H4 (cell line): ENCODE results near the gene ADK. TPM values are rescaled to one million over a fixed set of nuclear protein-coding genes. Genes with fewer than 3 reads are reported as not detected.

Source experiments
- DNase-seq: peaks from one replicate; pipeline ENCODE4 v3.0.0-alpha.2; 2015; ENCODE audit warnings: low spot score
- total RNA-seq: library from RNA; depleted of rRNA; stranded (reverse); fragments of >200 nt; shearing (Covaris generic); gene quantifications from 2 replicates; pipeline ENCODE4 v1.2.3, GENCODE V29; 2014

The ADK gene
- total RNA-seq, 1 experiment from 2014 or later, result 33.5 TPM

DNA sequence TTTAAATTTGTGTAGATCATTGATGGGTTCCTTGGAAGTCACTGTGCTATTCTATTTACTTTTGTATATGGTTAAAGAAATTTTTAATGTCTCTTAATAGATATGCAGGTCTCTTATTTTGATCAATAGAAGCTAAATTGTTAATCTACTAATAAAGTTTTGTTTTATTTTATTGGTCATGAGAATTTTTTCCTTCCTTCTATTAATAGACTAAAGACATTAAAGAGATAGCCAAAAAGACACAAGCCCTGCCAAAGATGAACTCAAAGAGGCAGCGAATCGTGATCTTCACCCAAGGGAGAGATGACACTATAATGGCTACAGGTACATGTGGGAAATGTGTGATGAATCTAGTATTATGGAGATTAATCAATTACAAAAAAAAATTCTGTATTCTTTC, 449.1 kb downstream of the ADK start:
- DNase-seq, result no peak

GRCh38 chr10:74602576-74602975, 451.6 kb downstream of the ADK start:
- DNase-seq, result no peak

GRCh38 chr10:74610299-74610698, 459.3 kb downstream of the ADK start:
- DNase-seq, result no peak

DNA sequence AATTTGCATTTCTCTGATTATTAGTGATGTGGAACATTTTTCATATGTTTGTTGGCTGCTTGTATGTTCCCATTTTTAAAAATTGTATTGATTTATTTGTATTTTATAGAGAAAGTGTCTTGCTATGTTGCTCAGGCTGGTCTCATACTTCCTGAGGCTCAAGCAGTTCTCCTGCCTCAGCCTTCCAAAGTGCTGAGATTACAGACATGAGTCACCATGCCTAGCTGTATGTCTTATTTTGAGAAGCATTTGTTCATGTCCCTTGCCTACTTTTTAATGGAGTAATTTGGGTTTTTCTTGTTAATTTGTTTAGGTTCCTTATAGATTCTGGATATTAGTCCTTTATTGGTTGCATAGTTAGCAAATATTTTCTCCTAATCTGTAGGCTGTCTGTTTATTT, 461.2 kb downstream of the ADK start:
- DNase-seq, result no peak

DNA sequence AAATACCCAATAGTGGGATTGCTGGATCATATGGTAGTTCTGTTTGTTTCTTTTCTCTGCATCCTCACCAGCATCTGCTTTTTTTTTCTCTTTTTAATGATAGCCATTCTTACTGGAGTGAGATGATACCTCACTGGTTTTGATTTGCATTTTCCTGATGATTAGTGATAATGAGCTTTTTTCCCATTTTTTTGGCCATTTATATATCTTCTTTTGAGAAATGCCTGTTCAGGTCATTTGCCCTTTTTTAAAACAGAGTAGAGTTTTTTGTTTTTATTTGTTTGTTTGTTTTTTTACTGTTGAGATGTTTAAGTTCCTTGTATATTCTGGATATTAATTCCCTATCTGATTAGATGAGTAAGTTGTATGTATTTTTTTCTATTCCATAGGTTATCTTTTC, 469.6 kb downstream of the ADK start:
- no peak for DNase-seq

- DNase-seq, result no peak
Measured at GRCh38 chr10:74623786-74624185, 472.8 kb downstream of the ADK start.

DNA sequence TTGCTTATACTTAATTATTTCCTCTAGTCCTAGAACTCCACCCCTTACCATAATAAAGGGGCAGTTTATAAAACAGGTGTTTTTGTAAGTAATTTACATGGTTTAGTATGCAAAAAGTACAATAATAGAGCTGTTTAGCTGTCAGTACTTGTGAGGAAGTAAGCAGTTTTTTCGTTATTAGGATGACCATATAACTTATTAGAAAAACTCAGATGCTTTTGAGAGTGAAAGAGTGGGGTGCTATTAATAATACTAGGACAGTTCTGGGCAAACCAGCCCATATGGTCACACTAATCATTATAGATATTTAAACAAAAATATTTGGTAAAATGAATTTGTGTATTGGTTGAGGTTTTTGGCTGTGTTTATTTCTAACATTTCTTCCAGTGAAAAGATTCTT, 473.5 kb downstream of the ADK start:
- DNase-seq, result no peak

DNA sequence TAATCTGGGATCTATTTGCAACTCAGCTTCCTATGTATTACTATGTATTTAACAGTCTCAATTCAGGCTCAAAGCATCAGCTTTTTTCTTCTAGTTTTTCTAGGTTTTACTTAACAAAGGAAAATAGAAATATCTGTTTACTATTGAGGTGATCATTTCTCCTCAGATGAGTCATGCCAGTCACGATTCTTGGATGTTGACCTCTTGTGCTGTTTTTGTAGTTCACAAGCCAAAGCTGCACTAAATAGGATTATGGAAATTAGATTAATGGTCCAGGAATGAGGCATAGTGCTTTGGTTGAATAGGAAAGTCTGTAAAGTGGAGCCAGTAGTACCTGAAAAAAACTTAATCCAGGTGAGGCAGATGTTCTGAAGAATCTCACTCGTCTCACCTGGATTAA, 477.1 kb downstream of the ADK start:
- no peak for DNase-seq

GRCh38 chr10:74634995-74635536, 484.0 kb downstream of the ADK start:
- DNase-seq, result no peak

DNA sequence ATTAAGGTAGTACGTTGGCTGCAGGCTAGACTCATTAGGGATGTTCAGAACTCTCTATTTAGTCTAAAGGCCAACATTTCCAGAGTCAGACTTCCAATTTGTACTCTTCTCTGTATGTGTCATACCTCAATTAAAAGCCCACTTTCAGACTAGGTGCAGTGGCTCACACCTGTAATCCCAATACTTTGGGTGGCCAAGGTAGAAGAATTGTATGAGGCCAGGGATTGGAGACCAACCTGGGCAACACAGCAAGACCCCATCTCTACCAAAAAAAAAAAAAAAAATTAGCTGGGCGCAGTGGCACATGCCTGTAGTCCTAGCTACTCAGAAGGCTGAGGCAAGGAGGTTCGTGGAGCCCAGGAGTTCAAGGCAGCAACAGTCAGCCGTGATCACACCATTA, 484.6 kb downstream of the ADK start:
- DNase-seq, result no peak

- DNase-seq, result no peak
Measured at GRCh38 chr10:74637685-74638084, 486.7 kb downstream of the ADK start.

- DNase-seq, result no peak
Measured at GRCh38 chr10:74640134-74640921, 489.3 kb downstream of the ADK start.

GRCh38 chr10:74641659-74642058, 490.6 kb downstream of the ADK start:
- no peak for DNase-seq

DNA sequence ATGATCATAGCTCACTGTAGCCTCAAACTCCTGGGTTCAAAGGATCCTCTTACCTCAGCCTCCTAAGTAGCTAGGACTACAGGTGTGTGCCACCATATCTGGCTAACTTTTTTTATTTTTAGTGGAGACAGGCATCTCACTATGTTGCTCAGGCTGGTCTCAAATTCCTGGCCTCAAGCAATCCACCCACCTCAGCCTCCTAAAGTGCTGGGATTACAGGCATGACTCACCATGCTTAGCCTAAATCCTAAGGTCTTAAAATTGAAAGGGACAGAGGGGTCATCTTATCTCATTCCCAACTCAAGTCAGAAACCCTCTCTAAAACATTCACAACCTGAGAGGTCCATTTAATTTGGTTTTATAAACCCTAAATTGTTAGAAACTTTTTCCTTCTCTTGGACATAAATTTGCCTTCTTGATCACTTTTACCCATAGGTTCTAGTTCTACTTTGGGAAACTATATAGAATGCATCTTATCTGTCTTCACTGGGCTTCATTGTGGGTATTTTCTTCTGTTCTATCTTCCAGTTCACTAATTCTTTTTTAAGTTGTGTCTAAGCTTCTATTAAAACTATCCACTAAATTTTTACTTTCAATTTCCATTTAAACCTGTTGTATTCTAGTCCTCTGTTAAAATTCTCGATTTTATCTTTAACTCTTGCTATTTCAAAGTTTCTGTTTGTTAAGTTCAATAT, 492.0 kb downstream of the ADK start:
- DNase-seq, result no peak

DNA sequence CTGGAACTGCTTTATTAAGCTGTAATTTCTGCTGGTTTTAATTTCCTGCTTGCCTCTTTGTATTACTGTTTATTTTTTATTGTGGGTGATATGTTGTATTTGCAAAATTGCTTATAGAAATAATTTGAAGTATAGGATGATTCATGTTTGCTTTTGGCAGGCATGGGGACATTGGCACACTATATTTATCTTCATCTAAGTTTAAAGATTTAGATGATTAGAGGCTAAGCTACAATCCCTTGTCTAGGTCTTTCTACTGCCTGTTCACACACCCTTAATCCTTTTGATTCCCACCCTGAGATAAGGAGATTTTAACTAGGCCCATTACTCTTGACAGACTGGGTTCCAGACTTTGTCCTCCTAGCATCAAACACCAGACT, 492.6 kb downstream of the ADK start:
- no peak for DNase-seq

- DNase-seq, result no peak
Measured at GRCh38 chr10:74644738-74645137, 493.7 kb downstream of the ADK start.

- no peak for DNase-seq
Measured at GRCh38 chr10:74645692-74646091, 494.7 kb downstream of the ADK start.

- no peak for DNase-seq
Measured at GRCh38 chr10:74650613-74651012, 499.6 kb downstream of the ADK start.

DNA sequence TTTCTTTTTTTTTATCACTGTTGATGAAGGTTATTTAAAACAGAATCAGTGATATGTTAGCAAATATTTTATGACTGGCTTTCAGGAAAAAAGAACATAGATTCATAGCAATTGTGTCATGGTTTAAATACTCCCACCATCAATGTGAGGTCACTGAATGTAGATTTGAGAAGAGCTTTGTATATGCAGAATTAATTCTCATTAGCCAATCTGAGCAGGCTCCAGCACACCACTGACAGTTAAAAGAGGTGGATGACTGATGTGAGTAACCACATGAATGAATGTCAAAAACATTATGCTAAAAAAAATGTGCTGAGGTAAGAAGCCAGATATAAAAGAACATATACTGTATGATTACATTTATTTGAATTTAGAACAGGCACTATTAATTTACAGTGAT, 500.5 kb downstream of the ADK start:
- no peak for DNase-seq

DNA sequence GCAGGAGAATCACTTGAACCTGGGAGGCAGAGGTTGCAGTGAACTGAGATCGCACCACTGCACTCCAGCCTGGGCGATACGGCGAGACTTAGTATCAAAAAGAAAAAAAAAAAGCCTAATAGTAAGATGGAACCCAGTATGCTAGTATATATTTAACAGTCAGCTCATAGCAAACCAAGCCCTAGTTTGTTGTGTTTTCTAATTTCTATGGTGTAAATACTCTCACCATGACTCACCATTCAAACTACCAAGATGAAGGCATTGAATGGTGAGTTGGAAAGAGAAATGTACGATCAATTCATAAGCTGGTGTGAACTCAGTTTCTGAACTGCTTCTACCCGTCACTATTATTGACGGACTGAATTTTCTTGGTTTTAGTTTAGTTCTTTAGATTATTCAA, 501.6 kb downstream of the ADK start:
- no peak for DNase-seq

DNA sequence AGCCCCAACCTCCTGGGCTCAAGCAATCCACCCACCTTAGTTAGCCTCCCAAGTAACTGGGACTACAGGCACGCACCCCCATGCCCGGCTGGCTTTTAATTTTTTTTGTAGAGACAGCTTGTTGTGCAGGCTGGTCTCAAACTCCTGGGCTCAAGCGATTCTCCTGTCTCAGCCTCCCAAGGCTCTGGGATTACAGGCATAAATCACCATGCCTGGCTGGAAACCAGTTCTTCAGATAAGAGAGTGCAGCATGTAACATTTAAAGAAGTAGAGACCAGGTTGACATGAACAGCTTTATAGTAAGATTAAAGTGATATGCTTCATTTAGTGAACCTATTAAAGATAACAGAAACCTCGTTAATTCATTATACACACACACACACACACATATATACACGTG, 507.5 kb downstream of the ADK start:
- no peak for DNase-seq

DNA sequence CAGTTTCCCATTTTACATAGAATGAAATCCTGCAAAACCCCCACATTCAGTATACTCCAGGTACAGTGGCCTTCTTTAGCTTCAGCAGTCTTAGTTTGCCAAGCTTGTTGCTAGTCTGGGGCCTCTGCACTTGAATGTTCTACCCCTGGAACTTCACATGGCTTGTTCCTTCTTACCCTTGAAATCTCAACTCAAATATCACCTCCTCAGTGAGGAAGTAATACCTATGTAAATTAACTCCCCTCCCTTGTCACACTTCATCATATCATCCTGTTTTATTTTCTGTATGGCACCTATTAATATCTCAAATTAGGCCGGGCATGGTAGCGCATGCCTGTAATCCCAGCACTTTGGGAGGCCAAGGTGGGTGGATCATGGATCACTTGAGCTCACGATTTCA, 511.6 kb downstream of the ADK start:
- no peak for DNase-seq

DNA sequence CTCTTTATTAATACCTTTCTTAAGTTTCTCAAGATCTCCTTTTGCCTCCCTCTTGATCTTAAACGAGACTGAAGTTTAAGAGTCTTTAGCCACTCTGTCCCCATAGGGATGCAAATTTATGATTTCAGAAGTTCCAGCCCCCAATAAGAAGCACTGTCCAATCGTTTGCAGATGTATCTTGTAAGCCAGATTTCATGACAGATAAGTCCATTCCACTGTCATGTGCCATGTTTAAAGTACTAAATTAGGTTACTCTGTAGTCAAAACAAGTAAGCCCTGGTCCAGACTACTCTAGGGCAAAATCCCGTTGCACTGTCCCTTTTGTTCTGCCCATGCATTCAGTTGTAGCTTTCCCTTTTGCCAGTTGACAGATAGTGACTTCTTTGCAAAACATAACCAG, 518.2 kb downstream of the ADK start:
- DNase-seq, result no peak
